OCI-LY1 (cell line): ENCODE measurements around the gene CC2D2A.

Experiments used
- H2AFZ ChIP-seq: fragments of 200-600 bp; sonication (generic), shearing (Covaris generic); 2 replicates; pipeline ENCODE4 v1.6.0; 2014; ENCODE audit warnings: antibody characterized with exemption, mild to moderate bottlenecking, low read length
- H3F3A ChIP-seq: fragments of 200-600 bp; sonication (generic), shearing (Covaris generic); 2 replicates; pipeline ENCODE4 v1.6.0; 2014; ENCODE audit warnings: mild to moderate bottlenecking, antibody characterized with exemption, low read length, moderate library complexity; ENCODE audit not compliant: insufficient read depth
- H3K27ac ChIP-seq: fragments of 200-600 bp; sonication (generic); 2 replicates; pipeline ENCODE4 v1.5.1; 2014; ENCODE audit warnings: low read length, mixed run types, mild to moderate bottlenecking, low read depth; ENCODE audit not compliant: poor library complexity, severe bottlenecking
- H3K27me3 ChIP-seq: fragments of 200-600 bp; sonication (generic); 2 replicates; pipeline ENCODE4 v1.6.0; 2014; ENCODE audit warnings: antibody characterized with exemption, mild to moderate bottlenecking, low read length, moderate library complexity; ENCODE audit not compliant: insufficient read depth
- H3K36me3 ChIP-seq: fragments of 200-600 bp; sonication (generic); 2 replicates; pipeline ENCODE4 v1.6.1; 2014; ENCODE audit warnings: mild to moderate bottlenecking, antibody characterized with exemption, low read length, moderate library complexity, mixed read lengths; ENCODE audit not compliant: insufficient read depth
- H3K4me1 ChIP-seq: fragments of 200-600 bp; sonication (generic); 2 replicates; pipeline ENCODE4 v1.5.1; 2014; ENCODE audit warnings: mild to moderate bottlenecking, low read length, moderate library complexity; ENCODE audit not compliant: insufficient read depth, severe bottlenecking
- H3K4me2 ChIP-seq: fragments of 200-600 bp; sonication (generic), shearing (Covaris generic); 2 replicates; pipeline ENCODE4 v1.6.1; 2014; ENCODE audit warnings: low read length
- H3K4me3 ChIP-seq: fragments of 200-600 bp; sonication (generic); 2 replicates; pipeline ENCODE4 v1.5.1; 2014; ENCODE audit warnings: low read length, low read depth, mild to moderate bottlenecking, mixed read lengths; ENCODE audit not compliant: poor library complexity, severe bottlenecking
- H3K79me2 ChIP-seq: fragments of 200-600 bp; shearing (Covaris generic); 2 replicates; pipeline ENCODE4 v1.6.1; 2016; ENCODE audit warnings: mixed run types, low read length, mixed read lengths; ENCODE audit not compliant: insufficient read depth
- H3K9ac ChIP-seq: fragments of 200-600 bp; sonication (generic), shearing (Covaris generic); 2 replicates; pipeline ENCODE4 v1.6.1; 2014; ENCODE audit warnings: mild to moderate bottlenecking, low read length, mixed read lengths
- H3K9me2 ChIP-seq: fragments of 200-600 bp; sonication (generic), shearing (Covaris generic); 2 replicates; pipeline ENCODE4 v1.6.1; 2014; ENCODE audit warnings: low read depth, mild to moderate bottlenecking, low read length, mixed read lengths
- H3K9me3 ChIP-seq: fragments of 200-600 bp; shearing (Covaris generic); 2 replicates; pipeline ENCODE4 v1.6.1; 2014; ENCODE audit warnings: low read length, mixed read lengths
- H4K20me1 ChIP-seq: fragments of 200-600 bp; sonication (generic), shearing (Covaris generic); 2 replicates; pipeline ENCODE4 v1.6.0; 2016; ENCODE audit warnings: mild to moderate bottlenecking, low read length; ENCODE audit not compliant: insufficient read depth
- EZH2 ChIP-seq: fragments of 200-600 bp; sonication (generic), shearing (Covaris generic); IDR thresholded peaks from 2 replicates; pipeline ENCODE4 v1.8.0; 2017; ENCODE audit warnings: borderline replicate concordance, mixed run types, mild to moderate bottlenecking, antibody characterized with exemption, low read length, moderate library complexity, mixed read lengths
- TF ChIP-seq, protein P1 (sequence below): fragments of 200-600 bp; sonication (generic), shearing (Covaris generic); IDR thresholded peaks from 2 replicates; pipeline ENCODE4 v1.5.1; 2017; ENCODE audit warnings: mild to moderate bottlenecking, antibody characterized with exemption, low read length, moderate library complexity, mixed read lengths

Gene CC2D2A

DNA sequence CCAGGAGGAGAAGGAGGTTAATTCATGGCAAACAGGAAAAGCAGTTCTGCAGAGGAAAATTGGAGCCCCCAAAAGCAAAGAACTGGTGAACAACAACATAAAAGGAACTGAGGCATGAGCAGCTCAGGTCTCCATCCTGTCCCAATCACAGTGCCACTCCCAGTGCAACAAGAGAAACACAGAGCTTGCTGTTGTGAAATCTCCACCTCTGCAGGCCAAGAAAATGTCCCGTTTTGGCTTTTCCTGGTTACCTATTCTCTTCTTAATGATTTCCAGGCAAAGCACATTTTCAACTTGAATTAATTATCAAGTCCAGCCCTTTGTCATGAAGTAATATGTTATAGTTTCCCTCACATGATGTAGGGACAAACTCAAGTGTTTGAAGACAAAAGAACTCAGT lies 41.1 kb upstream of the CC2D2A start:
- Histone ChIP-seq H3F3A (no peaks in the 10 kb centered on the region), H3K9me2 (no peaks in the 10 kb centered on the region), H3K36me3 (no peaks in the 10 kb centered on the region)

DNA sequence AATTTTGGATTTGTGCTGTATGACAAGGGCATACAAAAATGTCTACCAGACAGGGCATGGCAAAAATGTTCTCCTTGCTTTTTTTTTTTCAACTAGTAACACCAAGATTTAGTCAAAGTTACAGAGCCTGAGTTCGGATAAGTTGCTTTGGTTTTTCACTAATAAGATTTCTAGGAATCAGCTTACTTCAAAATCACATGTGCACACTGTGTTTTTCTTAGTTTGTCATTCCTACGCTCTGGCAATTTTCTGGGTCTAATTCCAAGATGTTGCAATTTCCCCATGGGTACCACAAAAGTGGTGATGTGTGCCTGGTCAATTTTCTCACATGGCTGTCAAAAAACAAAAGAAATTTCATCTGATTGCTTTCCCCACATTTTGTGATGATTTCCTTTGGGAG lies 35.6 kb upstream of the CC2D2A start:
- no peaks in the 10 kb centered on the region for H3K4me1 ChIP-seq
- H3K36me3 ChIP-seq: no peaks in the 10 kb centered on the region
- H3K9me2 ChIP-seq: no peaks in the 10 kb centered on the region
- H3K4me2 ChIP-seq: no peak overlapping the region
- TF ChIP-seq, protein P1, sequence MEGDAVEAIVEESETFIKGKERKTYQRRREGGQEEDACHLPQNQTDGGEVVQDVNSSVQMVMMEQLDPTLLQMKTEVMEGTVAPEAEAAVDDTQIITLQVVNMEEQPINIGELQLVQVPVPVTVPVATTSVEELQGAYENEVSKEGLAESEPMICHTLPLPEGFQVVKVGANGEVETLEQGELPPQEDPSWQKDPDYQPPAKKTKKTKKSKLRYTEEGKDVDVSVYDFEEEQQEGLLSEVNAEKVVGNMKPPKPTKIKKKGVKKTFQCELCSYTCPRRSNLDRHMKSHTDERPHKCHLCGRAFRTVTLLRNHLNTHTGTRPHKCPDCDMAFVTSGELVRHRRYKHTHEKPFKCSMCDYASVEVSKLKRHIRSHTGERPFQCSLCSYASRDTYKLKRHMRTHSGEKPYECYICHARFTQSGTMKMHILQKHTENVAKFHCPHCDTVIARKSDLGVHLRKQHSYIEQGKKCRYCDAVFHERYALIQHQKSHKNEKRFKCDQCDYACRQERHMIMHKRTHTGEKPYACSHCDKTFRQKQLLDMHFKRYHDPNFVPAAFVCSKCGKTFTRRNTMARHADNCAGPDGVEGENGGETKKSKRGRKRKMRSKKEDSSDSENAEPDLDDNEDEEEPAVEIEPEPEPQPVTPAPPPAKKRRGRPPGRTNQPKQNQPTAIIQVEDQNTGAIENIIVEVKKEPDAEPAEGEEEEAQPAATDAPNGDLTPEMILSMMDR: no peak
- TF ChIP-seq EZH2: no peak
- H3K27ac ChIP-seq: no peak overlapping the region
- H3K4me3 ChIP-seq: no peak overlapping the region
- no peaks in the 10 kb centered on the region for H3K27me3 ChIP-seq
- H3K79me2 ChIP-seq: no peaks in the 10 kb centered on the region
- no peaks in the 10 kb centered on the region for H4K20me1 ChIP-seq
- no peaks in the 10 kb centered on the region for H3F3A ChIP-seq
- no peak overlapping the region for H3K9ac ChIP-seq
- H3K9me3 ChIP-seq: no peaks in the 10 kb centered on the region
- H2AFZ ChIP-seq: no peak overlapping the region

More for the DNA sequence above, 41.1 kb upstream of the CC2D2A start:
- Histone ChIP-seq H3K4me3 (no peak overlapping the region), H3K9me3 (no peaks in the 10 kb centered on the region), H3K4me2 (no peak overlapping the region), H3K27ac (no peak overlapping the region), H3K4me1 (no peaks in the 10 kb centered on the region), H3K27me3 (no peaks in the 10 kb centered on the region), H3K79me2 (no peaks in the 10 kb centered on the region), H3K9ac (no peak overlapping the region), H4K20me1 (no peaks in the 10 kb centered on the region), H2AFZ (no peak overlapping the region)
- TF ChIP-seq, protein P1: no peak
- no peak for TF ChIP-seq EZH2

DNA sequence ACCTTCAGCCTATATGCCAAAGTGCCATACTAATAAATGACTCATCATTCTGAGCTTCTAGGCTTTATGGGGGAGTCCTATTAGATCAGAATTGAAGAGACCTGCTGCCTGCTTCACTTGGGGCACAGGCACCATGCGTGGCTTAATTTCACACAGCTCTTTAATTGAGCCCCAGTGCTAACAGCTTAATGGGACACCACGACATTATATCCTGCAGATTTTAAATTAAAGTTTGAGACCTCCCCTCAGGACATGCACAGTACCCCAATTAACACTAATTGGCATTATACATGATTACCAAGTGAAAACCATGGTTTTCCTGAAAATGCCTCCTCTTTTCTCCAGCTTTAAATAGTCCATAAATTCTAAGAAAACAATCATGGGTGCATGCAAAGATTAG lies 35.0 kb upstream of the CC2D2A start:
- Histone ChIP-seq H3K9ac (no peak overlapping the region), H3K79me2 (no peaks in the 10 kb centered on the region), H3F3A (no peaks in the 10 kb centered on the region), H3K9me3 (no peaks in the 10 kb centered on the region), H3K9me2 (no peaks in the 10 kb centered on the region), H3K4me2 (no peak overlapping the region), H3K36me3 (no peaks in the 10 kb centered on the region), H2AFZ (no peak overlapping the region), H3K4me3 (no peak overlapping the region), H3K27ac (no peak overlapping the region), H3K4me1 (no peaks in the 10 kb centered on the region), H4K20me1 (no peaks in the 10 kb centered on the region), H3K27me3 (no peaks in the 10 kb centered on the region)
- no peak for TF ChIP-seq EZH2
- TF ChIP-seq, protein P1: no peak
